ENCODE data around the gene BLOC1S3.

GRCh38 chr19:45215391-45216191 lies 37.0 kb downstream of the BLOC1S3 start:
- no peak for TF ChIP-seq EZH2 (IDR thresholded peaks at IDR 0.05; ENCODE audit: borderline replicate concordance, low read depth, low read length, severe bottlenecking)
- TF ChIP-seq CTCF (IDR thresholded peaks at IDR 0.05; ENCODE audit: borderline replicate concordance, extremely low read depth, low read length, poor library complexity, severe bottlenecking), result no peak

All from DND-41 (cell line).